Choroid plexus epithelial cell (primary cell): ENCODE results near the gene DROSHA.
A peak's percentile ranks its signal among the peaks of the same experiment; 100 is the strongest.

Source experiments
- DNase-seq: peaks from one replicate; pipeline ENCODE4 v3.0.0-alpha.2; 2010; ENCODE audit warnings: low read depth
- H3K4me3 ChIP-seq: 2 replicates; pipeline ENCODE4 v1.5.1; 2011; ENCODE audit warnings: low read depth, mild to moderate bottlenecking, control low read depth, low read length, moderate library complexity
- CTCF ChIP-seq: conservative IDR thresholded peaks from 2 replicates; pipeline ENCODE4 v1.5.1; 2011; ENCODE audit warnings: low read depth, mild to moderate bottlenecking, control low read depth, inconsistent platforms, low read length, moderate library complexity

Gene DROSHA

GRCh38 chr5:31385774-31386537, 145.9 kb downstream of the DROSHA start:
- H3K4me3 ChIP-seq, result no peak overlapping the region
- peak; percentile 30 for DNase-seq
- TF ChIP-seq CTCF, result no peak

GRCh38 chr5:31383734-31384133, 148.2 kb downstream of the DROSHA start:
- no peak for DNase-seq
- H3K4me3 ChIP-seq, result no peak overlapping the region
- TF ChIP-seq CTCF, result no peak

- TF ChIP-seq CTCF, result no peak
- no peak overlapping the region for H3K4me3 ChIP-seq
- DNase-seq, result peak; percentile 51
Measured at GRCh38 chr5:31382051-31382878, 149.6 kb downstream of the DROSHA start.

- no peak for DNase-seq
- no peak for TF ChIP-seq CTCF
- H3K4me3 ChIP-seq, result no peak overlapping the region
Measured at GRCh38 chr5:31381299-31381698, 150.6 kb downstream of the DROSHA start.

GRCh38 chr5:31380049-31380448, 151.8 kb downstream of the DROSHA start:
- TF ChIP-seq CTCF, result no peak

GRCh38 chr5:31378838-31379237, 153.1 kb downstream of the DROSHA start:
- H3K4me3 ChIP-seq, result no peak overlapping the region
- no peak for TF ChIP-seq CTCF
- peak; percentile 57 for DNase-seq

More at GRCh38 chr5:31380049-31380448, 151.8 kb downstream of the DROSHA start:
- no peak overlapping the region for H3K4me3 ChIP-seq
- DNase-seq, result no peak
